ENCODE data around the gene CDCP1. TPM values are rescaled to one million over a fixed set of nuclear protein-coding genes. Genes with fewer than 3 reads are reported as not detected.

Gene CDCP1
- total and polyA plus RNA-seq, 8 donors: 0.30 to 31.4 (median 0.57) TPM

DNA sequence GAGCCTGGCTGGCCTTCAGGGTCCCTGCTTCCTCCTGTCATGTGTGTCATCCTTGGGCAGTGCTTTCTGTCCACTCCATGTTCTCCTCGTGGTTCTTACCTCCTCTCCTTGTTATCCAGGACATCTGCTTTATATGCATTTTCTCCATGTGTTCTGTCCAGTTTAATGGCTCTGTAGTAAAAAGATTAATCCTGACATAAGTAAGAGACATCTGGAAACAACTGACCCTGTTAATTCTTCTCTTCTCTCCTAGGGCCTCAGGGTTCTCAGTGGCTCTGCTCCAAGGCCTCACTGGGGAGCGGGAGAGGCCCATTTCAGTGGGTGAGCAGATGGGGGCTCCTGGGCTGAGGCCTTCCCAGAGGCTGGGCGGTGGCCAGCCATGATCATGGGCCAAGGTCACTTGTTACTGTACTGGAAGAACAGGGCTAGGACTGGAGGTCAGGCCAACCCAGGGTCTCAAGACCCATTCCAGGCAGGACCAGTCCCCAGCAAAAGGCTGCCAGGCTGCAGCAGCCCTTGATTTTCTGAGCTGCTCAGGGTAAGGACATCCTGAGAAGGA lies 20.2 kb upstream of the CDCP1 start:
- peaks cover 9 to 16% of the 10 kb centered on the region in 2 donors for H3K4me1 ChIP-seq
- DNase-seq (no peak), ATAC-seq (no peak)
- no peaks in the 10 kb centered on the region for H3K36me3 ChIP-seq
- H3K27me3 ChIP-seq: no peaks in the 10 kb centered on the region
- H3K9me3 ChIP-seq: no peaks in the 10 kb centered on the region
- peak overlapping the region in 1 of 2 donors; percentile 71 for H3K27ac ChIP-seq
- TF ChIP-seq, protein P1, sequence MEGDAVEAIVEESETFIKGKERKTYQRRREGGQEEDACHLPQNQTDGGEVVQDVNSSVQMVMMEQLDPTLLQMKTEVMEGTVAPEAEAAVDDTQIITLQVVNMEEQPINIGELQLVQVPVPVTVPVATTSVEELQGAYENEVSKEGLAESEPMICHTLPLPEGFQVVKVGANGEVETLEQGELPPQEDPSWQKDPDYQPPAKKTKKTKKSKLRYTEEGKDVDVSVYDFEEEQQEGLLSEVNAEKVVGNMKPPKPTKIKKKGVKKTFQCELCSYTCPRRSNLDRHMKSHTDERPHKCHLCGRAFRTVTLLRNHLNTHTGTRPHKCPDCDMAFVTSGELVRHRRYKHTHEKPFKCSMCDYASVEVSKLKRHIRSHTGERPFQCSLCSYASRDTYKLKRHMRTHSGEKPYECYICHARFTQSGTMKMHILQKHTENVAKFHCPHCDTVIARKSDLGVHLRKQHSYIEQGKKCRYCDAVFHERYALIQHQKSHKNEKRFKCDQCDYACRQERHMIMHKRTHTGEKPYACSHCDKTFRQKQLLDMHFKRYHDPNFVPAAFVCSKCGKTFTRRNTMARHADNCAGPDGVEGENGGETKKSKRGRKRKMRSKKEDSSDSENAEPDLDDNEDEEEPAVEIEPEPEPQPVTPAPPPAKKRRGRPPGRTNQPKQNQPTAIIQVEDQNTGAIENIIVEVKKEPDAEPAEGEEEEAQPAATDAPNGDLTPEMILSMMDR (IDR thresholded peaks at IDR 0.05): no peak
- intact Hi-C loops (cut with DNase I): no loop called here
- no peak overlapping the region for H3K4me3 ChIP-seq

DNA sequence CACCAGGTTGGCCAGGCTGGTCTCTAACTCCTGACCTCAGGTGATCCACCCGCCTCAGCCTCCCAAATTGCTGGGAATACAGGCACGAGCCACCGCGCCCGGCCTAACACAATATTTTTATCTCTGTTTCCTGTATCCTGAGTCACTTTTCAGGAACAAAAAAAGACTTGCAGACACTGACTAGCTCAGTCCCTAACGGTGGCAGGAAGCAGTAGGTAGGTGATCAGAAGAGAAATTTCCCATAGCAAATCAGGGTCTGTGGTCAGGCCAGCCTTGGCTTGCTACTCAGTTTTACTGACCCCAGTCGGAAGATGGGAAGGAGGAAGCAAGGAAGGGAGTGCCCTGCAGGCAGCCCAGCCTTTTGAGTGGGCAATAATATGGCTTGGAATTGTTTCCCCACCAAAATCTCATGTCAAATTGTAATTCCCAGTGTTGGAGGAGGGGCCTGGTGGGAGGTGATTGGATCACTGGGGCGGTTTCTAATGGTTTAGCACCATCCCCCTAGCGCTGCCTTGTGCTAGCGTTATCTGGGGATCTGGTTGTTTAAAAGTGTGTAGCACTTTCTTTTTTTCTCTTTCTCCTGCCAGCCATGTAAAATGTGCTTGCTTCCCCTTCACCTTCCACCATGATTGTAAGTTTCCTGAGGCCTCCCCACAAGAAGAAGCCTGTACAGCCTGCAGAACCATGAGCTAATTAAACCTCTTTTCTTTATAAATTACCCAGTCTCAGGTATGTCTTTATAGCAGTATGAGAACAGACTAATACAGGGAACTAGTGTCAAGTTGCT lies 19.5 kb upstream of the CDCP1 start:
- DNase-seq: no peak
- TF ChIP-seq, protein P1 (IDR thresholded peaks at IDR 0.05): no peak
- ATAC-seq: no peak
- intact Hi-C loops (cut with DNase I): no loop called here
- H3K4me1 ChIP-seq: peaks cover 9 to 16% of the 10 kb centered on the region in 2 donors
- no peak overlapping the region for H3K27ac ChIP-seq
- no peaks in the 10 kb centered on the region for H3K27me3 ChIP-seq
- H3K4me3 ChIP-seq: no peak overlapping the region
- no peaks in the 10 kb centered on the region for H3K9me3 ChIP-seq
- H3K36me3 ChIP-seq: no peaks in the 10 kb centered on the region

DNA sequence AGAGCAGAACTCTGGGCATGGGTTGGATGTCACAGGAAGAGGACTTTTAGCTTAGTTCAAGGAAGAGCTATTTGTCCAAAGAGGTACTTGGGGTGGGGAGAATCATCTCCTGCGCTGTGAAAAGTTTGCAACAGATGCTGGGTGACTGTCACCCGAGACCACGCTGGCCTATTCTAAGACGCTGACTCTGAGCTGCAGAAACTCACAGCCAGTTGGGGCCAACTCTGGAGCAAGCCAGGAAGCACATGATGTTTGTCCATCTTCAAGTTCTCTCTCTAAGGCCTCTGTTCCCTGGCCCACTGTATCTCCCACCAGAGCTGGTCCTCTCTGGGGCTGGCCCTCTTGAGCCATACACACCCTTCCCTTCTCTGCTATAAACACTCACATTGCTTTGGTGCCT lies 17.9 kb upstream of the CDCP1 start:
- TF ChIP-seq, protein P1 (IDR thresholded peaks at IDR 0.05): no peak
- Histone ChIP-seq H3K27ac (no peak overlapping the region), H3K27me3 (no peaks in the 10 kb centered on the region), H3K4me1 (peaks cover 9 to 16% of the 10 kb centered on the region in 2 donors), H3K4me3 (no peak overlapping the region), H3K36me3 (no peaks in the 10 kb centered on the region), H3K9me3 (no peaks in the 10 kb centered on the region)
- DNase-seq: no peak
- intact Hi-C loops (cut with DNase I): no loop called here
- ATAC-seq: no peak

DNA sequence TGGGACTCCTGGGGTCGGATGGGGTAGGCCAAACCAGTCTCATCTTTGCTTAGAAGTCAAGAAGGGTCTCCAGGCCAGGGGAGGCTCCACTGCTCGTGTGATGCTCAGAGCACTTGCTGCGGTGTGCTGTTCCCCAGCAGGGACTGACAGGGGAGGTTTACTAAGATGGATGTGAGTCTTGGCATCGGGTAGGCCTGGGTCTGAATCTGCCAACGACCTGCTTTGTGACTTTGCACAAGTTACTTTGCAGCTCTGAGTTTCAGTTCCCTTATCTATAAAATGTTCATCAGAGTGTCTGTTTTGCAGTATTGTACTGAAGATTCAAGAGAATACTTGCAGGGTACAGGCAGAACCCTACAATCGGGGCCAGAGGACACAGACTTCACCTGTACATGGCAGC lies 17.3 kb upstream of the CDCP1 start:
- Histone ChIP-seq H3K4me3 (no peak overlapping the region), H3K27me3 (no peaks in the 10 kb centered on the region), H3K9me3 (no peaks in the 10 kb centered on the region), H3K4me1 (peaks cover 9 to 16% of the 10 kb centered on the region in 2 donors), H3K36me3 (no peaks in the 10 kb centered on the region), H3K27ac (no peak overlapping the region)
- ATAC-seq: no peak
- TF ChIP-seq, protein P1 (IDR thresholded peaks at IDR 0.05): no peak
- intact Hi-C loops (cut with DNase I): no loop called here
- DNase-seq: no peak

DNA sequence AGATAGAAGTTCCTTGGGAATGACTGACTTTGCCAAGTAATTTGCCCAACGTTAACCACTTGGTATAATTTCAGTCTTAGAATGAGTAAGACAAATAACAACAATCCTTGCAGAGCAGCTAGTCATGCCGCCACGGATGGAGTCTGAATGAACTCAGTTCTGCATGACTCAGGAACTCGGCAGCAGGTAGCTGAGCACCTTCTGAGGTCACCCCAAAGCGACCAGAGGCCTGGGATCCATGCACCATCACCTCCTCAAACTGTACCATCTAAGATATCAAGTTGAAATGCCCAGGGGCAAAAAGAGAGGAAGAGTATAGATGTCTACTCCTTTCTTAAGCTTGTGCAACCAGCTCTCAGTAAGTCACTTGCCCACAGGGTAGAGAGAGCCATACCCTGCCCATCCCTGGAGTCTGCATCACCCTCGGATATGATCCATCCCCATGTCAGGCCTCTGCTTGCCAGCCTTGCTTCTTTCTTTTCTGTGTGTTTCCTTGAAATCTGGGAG lies 8.5 kb upstream of the CDCP1 start:
- no peak overlapping the region for H3K27ac ChIP-seq
- no peaks in the 10 kb centered on the region for H3K36me3 ChIP-seq
- no peak for DNase-seq
- no peak for ATAC-seq
- TF ChIP-seq, protein P1 (IDR thresholded peaks at IDR 0.05): no peak
- H3K4me3 ChIP-seq: no peak overlapping the region
- intact Hi-C loops (cut with DNase I): no loop called here
- no peaks in the 10 kb centered on the region for H3K4me1 ChIP-seq
- peaks cover 0 to 8% of the 10 kb centered on the region in 2 donors for H3K9me3 ChIP-seq
- H3K27me3 ChIP-seq: peaks cover 0 to 4% of the 10 kb centered on the region in 2 donors
